ENCODE data around the gene FAM89B.

The FAM89B gene

DNA sequence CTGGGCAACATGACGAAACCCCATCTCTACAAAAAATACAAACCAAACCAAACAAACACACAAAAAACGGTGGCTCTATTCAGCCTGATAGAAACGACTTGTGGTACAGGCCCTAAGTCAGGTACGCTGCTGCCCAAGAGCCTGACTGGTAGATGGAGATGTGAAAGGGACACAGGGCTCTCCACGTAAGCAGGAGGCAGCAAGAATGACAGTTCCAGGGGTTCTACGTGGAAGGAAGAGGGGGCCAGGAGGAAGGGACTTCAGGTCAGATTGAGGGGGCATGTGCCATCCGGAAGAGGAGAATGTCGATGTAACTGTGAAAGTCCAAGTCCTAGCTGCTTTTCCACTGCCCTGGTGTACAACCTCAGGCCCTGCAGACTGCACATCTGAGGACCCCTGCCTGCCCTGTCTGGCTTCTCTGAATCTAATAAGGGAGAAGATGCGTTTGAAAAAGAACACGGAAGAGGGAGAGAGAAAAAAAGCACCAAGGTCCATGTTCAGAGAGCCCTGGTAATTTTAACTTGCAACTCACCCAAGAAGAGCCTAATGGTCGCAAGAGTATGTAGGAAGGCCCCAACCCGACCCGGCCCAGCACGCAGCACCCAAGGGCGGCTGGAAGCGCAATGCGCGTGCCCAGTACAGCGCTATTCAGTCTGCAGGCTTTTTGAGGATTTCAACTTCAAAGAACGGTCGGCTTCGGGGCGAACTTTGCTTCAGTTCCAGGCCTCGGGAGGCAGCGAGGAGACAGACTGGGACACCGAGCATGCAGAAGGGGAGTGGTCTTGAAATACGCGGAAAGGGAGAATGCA is 3.0 kb upstream of the FAM89B start:
- TF ChIP-seq CTCF (IDR thresholded peaks at IDR 0.05; ENCODE audit: borderline replicate concordance, insufficient read depth, low read depth, low read length), result no peak
- H3K4me3 ChIP-seq (ENCODE audit: low read depth, low read length), result peak overlapping the region; percentile 100

DNA sequence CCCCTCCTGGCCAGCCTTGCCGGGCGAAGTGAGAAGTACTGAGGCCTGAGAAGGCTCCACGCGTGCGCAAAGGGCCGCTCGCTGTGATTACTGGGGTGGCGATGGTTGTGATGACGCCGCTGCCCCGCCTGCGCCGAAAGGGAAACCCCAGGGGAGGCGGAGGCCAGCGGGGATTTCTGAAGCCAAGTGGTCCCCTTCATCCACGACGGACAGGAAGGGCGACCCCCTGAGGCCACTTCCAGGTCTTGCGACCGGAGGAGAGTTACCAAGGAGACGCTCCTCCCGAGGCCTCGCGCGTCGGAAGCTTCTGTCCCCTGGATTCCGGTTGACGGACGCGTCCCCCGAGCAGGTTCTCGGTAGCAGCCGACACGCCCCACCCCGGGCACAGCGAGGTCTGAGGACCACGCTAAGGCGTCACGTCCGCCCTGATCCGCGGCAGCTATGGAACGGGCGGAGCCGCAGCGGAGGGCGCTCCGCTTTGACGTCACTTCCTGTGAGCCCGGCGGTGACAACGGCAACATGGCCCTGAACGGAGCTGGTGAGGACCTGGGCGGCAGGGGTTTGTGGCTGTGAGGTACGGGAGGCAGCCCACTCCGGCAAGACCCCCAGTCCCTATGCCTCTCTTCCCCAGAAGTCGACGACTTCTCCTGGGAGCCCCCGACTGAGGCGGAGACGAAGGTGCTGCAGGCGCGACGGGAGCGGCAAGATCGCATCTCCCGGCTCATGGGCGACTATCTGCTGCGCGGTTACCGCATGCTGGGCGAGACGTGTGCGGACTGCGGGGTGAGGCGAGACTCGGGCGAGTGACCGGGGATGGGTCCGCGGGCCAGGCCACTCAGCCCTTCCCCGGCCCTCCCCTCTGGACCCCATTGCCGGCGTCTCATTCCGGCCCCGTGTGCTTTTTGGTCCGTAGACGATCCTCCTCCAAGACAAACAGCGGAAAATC is 2.1 kb upstream of the FAM89B start, which contains the start of gene ZNRD2:
Gene ZNRD2, plus strand, starts transcription at position 505 of the 946 bp plus-strand sequence. Its CDS starts 15 bp downstream, at position 520.
- TF ChIP-seq CTCF (IDR thresholded peaks at IDR 0.05; ENCODE audit: borderline replicate concordance, insufficient read depth, low read depth, low read length), result peak; percentile 65

DNA sequence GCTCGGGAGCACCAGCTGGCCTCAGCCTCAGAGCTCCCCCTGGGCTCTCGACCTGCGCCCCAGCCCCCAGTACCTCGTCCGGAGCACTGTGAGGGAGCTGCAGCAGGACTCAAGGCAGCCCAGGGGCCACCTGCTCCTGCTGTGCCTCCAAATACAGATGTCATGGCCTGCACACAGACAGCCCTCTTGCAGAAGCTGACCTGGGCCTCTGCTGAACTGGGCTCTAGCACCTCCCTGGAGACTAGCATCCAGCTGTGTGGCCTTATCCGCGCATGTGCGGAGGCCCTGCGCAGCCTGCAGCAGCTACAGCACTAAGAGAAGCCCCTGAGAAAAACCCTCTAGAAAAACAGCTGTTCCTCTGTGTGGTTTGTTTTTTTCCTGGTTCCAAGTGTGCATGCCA is 918 bp upstream of the FAM89B start:
- no peak for TF ChIP-seq CTCF (IDR thresholded peaks at IDR 0.05; ENCODE audit: borderline replicate concordance, insufficient read depth, low read depth, low read length)

More for the DNA sequence above, 2.1 kb upstream of the FAM89B start, which contains the start of gene ZNRD2:
- peak within 1 kb of the TSS; percentile 100 for H3K4me3 ChIP-seq (ENCODE audit: low read depth, low read length)

GRCh38 chr11:65571940-65572339 is 398 bp upstream of the FAM89B start:
- peak; percentile 26; the same call in 1 of the 2 replicates for TF ChIP-seq CTCF (IDR thresholded peaks at IDR 0.05; ENCODE audit: borderline replicate concordance, insufficient read depth, low read depth, low read length)
- H3K4me3 ChIP-seq (ENCODE audit: low read depth, low read length), result peak overlapping the region; percentile 100

More for the DNA sequence above, 918 bp upstream of the FAM89B start:
- H3K4me3 ChIP-seq (ENCODE audit: low read depth, low read length), result peak overlapping the region; percentile 100

DNA sequence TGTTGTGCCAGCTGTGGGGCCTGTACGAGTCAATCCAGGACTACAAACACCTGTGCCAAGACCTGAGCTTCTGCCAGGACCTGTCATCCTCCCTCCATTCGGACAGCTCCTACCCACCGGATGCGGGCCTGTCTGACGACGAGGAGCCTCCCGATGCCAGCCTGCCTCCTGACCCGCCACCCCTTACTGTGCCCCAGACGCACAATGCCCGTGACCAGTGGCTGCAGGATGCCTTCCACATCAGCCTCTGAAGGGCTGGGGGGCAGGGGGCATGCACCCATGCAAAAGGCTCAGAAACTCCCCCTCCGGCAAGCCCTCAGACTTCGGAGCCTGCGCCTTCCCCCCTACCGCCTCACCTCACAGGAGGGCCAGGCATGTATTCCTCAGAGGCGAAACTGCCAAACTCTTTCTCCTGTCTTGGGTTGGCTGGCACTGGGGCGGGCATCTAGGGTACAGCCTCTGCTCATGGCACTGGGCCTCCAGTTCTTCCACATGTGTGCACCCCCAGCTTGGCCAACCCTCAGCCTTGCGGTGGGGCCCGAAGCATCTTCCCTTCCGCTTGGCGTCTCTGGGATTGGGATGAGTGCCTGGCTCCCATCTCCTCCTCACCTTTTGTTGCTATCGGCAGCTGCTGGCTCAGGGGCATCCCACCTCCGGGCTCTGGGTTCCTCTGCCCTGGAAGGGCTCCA is 1.2 kb downstream of the FAM89B start:
- no peak for TF ChIP-seq CTCF (IDR thresholded peaks at IDR 0.05; ENCODE audit: borderline replicate concordance, insufficient read depth, low read depth, low read length)
- H3K4me3 ChIP-seq (ENCODE audit: low read depth, low read length), result peak overlapping the region; percentile 100

GRCh38 chr11:65574109-65574810 is 1.9 kb downstream of the FAM89B start:
- H3K4me3 ChIP-seq (ENCODE audit: low read depth, low read length), result peak overlapping the region; percentile 81
- TF ChIP-seq CTCF (IDR thresholded peaks at IDR 0.05; ENCODE audit: borderline replicate concordance, insufficient read depth, low read depth, low read length), result peak; percentile 86
